PC-3 (cell line): ENCODE data around the gene PLCB2.

Source experiments
- EZH2 ChIP-seq: fragments of 300-600 bp; sonication (generic); IDR thresholded peaks from one replicate; pipeline ENCODE4 v1.6.1; 2017; ENCODE audit warnings: antibody characterized with exemption, mild to moderate bottlenecking, low read length; ENCODE audit not compliant: unreplicated experiment
- TF ChIP-seq, protein P1 (sequence below): fragments of 300-600 bp; sonication (generic); conservative IDR thresholded peaks from 2 replicates; pipeline ENCODE4 v1.5.1; 2017; ENCODE audit warnings: antibody characterized with exemption, low read depth, mild to moderate bottlenecking, low read length

- TF ChIP-seq, protein P1, sequence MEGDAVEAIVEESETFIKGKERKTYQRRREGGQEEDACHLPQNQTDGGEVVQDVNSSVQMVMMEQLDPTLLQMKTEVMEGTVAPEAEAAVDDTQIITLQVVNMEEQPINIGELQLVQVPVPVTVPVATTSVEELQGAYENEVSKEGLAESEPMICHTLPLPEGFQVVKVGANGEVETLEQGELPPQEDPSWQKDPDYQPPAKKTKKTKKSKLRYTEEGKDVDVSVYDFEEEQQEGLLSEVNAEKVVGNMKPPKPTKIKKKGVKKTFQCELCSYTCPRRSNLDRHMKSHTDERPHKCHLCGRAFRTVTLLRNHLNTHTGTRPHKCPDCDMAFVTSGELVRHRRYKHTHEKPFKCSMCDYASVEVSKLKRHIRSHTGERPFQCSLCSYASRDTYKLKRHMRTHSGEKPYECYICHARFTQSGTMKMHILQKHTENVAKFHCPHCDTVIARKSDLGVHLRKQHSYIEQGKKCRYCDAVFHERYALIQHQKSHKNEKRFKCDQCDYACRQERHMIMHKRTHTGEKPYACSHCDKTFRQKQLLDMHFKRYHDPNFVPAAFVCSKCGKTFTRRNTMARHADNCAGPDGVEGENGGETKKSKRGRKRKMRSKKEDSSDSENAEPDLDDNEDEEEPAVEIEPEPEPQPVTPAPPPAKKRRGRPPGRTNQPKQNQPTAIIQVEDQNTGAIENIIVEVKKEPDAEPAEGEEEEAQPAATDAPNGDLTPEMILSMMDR = no peak
- TF ChIP-seq EZH2 = no peak
These were observed 57.5 kb downstream of the PLCB2 start for GRCh38 chr15:40250304-40250656.
